Lower lobe of right lung (tissue), 2 donors: ENCODE data around the gene DCC. TPM values are rescaled to one million over a fixed set of nuclear protein-coding genes. Genes with fewer than 3 reads are reported as not detected.

Experiments used
- ATAC-seq, 2 donors: fragments of 200-7000 bp; cut with Tn5 transposase; one replicate each; pipeline ENCODE4 v1.9.1; 2020 to 2022; ENCODE audit warnings: mild to moderate bottlenecking in 2 of 2, moderate library complexity in 2 of 2
- DNase-seq: peaks from one replicate; pipeline ENCODE4 v3.0.0-alpha.2; 2020
- H3K27ac ChIP-seq: fragments of 200-600 bp; one replicate; pipeline ENCODE4 v1.8.0; 2022
- H3K27me3 ChIP-seq: fragments of 200-600 bp; one replicate; pipeline ENCODE4 v1.8.0; 2022; ENCODE audit warnings: low read depth
- H3K36me3 ChIP-seq: fragments of 200-600 bp; one replicate; pipeline ENCODE4 v1.8.0; 2022; ENCODE audit warnings: mild to moderate bottlenecking
- H3K4me1 ChIP-seq: fragments of 200-600 bp; one replicate; pipeline ENCODE4 v1.8.0; 2022
- H3K4me3 ChIP-seq: fragments of 200-600 bp; one replicate; pipeline ENCODE4 v1.8.0; 2022; ENCODE audit warnings: mild to moderate bottlenecking
- H3K9me3 ChIP-seq: fragments of 200-600 bp; one replicate; pipeline ENCODE4 v1.8.0; 2022
- CTCF ChIP-seq: fragments of 200-600 bp; IDR thresholded peaks from one replicate; pipeline ENCODE4 v1.8.0; 2022; ENCODE audit warnings: antibody characterized with exemption, mild to moderate bottlenecking
- intact Hi-C: fragments of 100-400 bp; cut with DNase I; formaldehyde crosslinking; loops from one replicate; pipeline ENCODE4 v1.11.0; 2022
- total RNA-seq: library from RNA; stranded (reverse); fragmentation: NEBNext Ultra II Directional; extraction: Animal tissue kit (Norgen Biotek cat#: 25700); gene quantifications from one replicate; pipeline ENCODE4 v1.2.1, GENCODE V29; 2021
- donor health status: DM: no; HTN: yes; CAD: no; lungs with severe emphysema.

Gene DCC
- total RNA-seq, 1 donor from 2014 or later: 4.5 TPM

- no peak overlapping the region for H3K4me3 ChIP-seq
- H3K9me3 ChIP-seq: no peaks in the 10 kb centered on the region
- DNase-seq (no peak), ATAC-seq (no peak)
- H3K4me1 ChIP-seq: no peaks in the 10 kb centered on the region
- no peak overlapping the region for H3K27ac ChIP-seq
- H3K36me3 ChIP-seq: no peaks in the 10 kb centered on the region
- TF ChIP-seq CTCF: no peak
- H3K27me3 ChIP-seq: no peaks in the 10 kb centered on the region
- intact Hi-C loops: no loop called here
These were observed 360.8 kb downstream of the DCC start for GRCh38 chr18:52700816-52701215.

- Histone ChIP-seq H3K4me3 (no peak overlapping the region), H3K36me3 (no peaks in the 10 kb centered on the region), H3K27me3 (no peaks in the 10 kb centered on the region), H3K27ac (no peak overlapping the region), H3K4me1 (no peaks in the 10 kb centered on the region), H3K9me3 (no peaks in the 10 kb centered on the region)
- intact Hi-C loops: no loop called here
- no peak for ATAC-seq
- DNase-seq: no peak
- TF ChIP-seq CTCF: no peak
These were observed 361.4 kb downstream of the DCC start for GRCh38 chr18:52701219-52701935.

DNA sequence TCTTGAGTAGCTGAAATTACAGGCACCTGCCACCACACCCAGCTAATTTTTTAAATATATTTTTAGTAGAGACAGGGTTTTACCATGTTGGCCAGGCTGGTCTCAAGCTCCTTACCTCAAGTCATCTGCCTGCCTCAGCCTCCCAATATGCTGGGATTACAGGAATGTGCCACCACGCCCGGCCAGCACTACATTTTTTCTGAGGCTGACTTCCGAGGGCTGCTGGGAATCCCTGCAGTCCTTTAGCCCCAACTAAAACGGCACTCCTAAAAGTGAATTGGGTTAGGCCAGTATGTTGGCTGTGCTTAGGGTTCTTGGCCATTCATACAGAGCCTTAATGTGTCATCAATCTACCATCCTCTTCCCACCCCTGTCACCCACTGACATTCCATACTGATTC, 375.4 kb downstream of the DCC start:
- no peak for TF ChIP-seq CTCF
- no peaks in the 10 kb centered on the region for H3K9me3 ChIP-seq
- no peaks in the 10 kb centered on the region for H3K27me3 ChIP-seq
- ATAC-seq: no peak
- intact Hi-C loops: no loop called here
- no peak for DNase-seq
- no peak overlapping the region for H3K27ac ChIP-seq
- H3K4me1 ChIP-seq: no peaks in the 10 kb centered on the region
- H3K36me3 ChIP-seq: no peaks in the 10 kb centered on the region
- H3K4me3 ChIP-seq: no peak overlapping the region

DNA sequence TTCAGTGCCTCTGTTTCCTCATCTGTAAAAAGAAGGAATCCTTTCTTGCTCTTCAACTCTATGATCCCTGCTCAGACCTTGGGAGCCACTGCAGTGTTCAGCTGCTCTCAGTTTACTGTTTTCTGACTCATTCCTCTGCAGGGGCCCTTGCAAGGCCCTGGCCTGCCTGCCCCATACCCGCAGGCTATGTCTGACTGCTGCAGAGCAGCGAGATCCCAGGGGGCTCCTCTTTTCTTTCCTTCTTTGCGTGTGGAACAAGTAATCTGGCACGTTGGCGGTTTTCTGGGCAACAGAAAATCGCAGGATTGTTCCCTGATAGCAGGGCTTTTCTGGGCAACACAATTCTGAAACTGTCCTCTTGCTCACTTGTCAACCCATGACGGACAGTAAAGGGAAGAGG, 376.0 kb downstream of the DCC start:
- no peaks in the 10 kb centered on the region for H3K4me1 ChIP-seq
- no peak overlapping the region for H3K27ac ChIP-seq
- TF ChIP-seq CTCF: no peak
- H3K36me3 ChIP-seq: no peaks in the 10 kb centered on the region
- no peak overlapping the region for H3K4me3 ChIP-seq
- H3K9me3 ChIP-seq: no peaks in the 10 kb centered on the region
- ATAC-seq (no peak), DNase-seq (no peak)
- intact Hi-C loops: no loop called here
- no peaks in the 10 kb centered on the region for H3K27me3 ChIP-seq

DNA sequence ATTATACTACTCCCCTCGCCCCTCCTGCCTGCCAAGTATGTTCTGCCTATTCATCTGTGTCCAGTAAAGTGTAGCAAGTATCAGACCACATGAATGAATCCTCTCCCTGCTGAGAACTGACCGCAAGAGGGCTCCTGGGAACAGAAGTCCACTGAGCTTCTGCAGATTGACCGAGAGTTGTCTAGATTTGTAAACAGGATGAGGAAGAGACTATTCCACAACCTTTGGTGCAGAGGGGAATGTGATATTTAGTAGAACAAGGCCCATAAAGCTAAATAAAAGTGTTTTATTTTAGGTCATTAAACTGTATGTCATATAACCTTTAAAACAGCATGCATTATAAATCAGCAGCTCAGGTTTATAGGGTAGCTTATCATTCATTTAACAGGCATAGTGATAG, 377.0 kb downstream of the DCC start:
- ATAC-seq: no peak
- no peak for DNase-seq
- Histone ChIP-seq H3K36me3 (no peaks in the 10 kb centered on the region), H3K4me1 (no peaks in the 10 kb centered on the region), H3K9me3 (no peaks in the 10 kb centered on the region), H3K4me3 (no peak overlapping the region), H3K27ac (no peak overlapping the region), H3K27me3 (no peaks in the 10 kb centered on the region)
- intact Hi-C loops: no loop called here
- peak; percentile 32 for TF ChIP-seq CTCF
